ENCODE data around the gene SEMA3F.

Gene SEMA3F

GRCh38 chr3:50132421-50133282, 22.5 kb upstream of the SEMA3F start:
- no peak for DNase-seq

- DNase-seq, result no peak
These were observed 21.9 kb upstream of the SEMA3F start for GRCh38 chr3:50133283-50133615.

DNA sequence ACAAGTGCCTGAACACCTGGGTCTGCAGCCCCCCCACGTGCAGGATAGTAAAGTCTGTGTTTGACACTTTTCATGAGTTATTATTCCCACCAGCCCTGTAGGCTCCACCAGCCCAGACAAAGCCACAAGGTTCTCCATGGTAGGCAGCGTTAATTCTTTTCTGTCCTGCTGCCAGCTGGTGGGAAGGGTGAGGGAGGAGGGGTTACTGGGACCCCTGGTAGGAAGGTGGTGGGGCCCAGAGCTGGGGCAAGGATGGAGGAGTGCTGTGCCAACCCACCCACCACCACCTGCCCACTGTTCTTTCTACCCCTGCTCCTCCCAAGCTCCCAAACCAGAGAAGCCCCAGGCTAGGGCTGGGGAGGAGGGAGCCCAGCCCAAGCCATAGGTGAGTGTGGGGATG, 20.8 kb upstream of the SEMA3F start:
- no peak for DNase-seq

- DNase-seq, result no peak
These were observed 19.2 kb upstream of the SEMA3F start for GRCh38 chr3:50135964-50136363.

GRCh38 chr3:50136714-50137405, 18.3 kb upstream of the SEMA3F start:
- no peak for DNase-seq

DNA sequence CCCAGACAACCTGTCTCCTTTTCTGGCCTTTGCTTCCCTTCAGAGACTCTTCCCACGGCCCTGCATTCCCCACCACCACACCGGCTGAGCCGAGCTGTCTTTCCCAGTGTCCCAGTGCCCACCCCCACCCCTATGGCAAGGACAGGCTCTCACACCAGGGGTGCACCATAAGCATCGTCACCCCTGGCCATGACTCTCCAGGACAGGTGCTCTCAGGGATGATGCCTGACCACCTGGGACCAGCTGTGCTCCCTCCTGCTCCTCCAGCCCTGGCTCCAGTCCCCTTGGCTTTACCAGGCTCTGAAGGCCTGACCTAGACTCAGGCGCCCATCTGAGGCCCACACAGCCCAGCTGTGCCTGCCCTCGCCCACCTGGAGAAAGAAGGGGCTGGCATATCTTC, 17.6 kb upstream of the SEMA3F start:
- DNase-seq, result no peak

DNA sequence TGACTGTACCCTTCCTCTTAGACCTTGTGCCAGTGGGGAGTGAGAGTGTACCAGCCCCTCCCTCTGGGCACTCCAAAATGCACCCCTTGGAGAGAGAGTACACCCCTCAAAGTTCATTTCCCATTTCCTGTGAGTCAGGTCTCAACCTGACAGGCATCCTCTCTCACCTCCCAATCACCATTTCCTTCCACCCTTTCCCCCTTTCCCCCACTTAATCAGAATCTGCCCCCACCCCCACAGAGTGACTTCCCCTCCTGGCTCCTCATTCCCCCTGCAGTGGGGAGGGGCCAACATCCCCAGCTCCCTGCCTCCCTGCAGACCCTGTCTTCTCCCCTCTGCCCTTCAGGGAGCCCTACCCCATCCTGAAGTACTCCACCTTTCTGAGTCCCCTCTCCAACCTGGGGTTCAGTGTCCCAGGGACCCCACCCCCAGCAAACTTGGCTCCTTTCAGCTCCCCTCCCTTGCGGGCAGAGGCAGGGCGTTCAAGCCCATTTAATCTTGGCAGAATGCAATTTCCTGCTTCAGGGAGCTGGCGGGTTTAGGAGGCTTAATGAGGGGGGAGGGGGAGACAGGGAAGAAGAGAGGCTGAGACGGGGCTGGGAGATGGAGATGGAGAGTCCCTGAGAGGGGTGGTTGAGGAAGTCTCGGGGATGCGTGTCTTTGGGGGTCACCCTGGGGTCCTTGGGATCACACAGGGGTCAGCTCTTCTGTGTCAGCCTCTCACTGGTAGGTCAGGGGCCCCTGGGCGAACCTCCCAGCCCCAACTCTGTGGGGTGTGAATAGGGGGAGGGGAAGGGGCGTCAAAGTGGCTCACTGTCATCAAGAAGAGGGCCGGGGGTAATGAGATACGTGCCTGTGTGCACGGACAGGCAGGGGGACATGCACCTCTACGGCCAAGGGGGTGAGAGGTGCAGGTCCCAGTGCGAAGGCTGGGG, 16.6 kb upstream of the SEMA3F start:
- no peak for DNase-seq

- no peak for DNase-seq
These were observed 15.8 kb upstream of the SEMA3F start for GRCh38 chr3:50139308-50139707.

GRCh38 chr3:50139718-50140423, 15.3 kb upstream of the SEMA3F start:
- no peak for DNase-seq

DNA sequence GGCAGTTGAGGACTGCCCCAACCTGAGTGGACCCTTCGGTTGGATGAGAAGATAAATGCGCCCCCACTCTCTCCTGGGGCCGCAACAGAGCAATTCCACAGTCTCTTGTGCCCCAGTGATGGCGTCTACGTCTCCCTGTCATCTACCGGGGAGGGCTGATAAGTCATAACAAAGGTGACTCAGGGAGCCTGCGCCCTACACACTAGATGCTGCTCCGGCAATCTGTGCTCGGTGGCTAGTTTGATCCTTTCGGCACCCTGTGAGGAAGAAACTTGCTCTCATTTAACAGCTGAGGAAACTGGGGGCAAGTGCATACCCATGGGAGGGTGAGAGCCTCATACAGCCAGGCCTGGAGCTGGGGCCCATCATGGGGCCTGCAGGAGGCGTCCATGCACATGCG, 14.1 kb upstream of the SEMA3F start:
- no peak for DNase-seq

GRCh38 chr3:50146316-50146901, 8.7 kb upstream of the SEMA3F start:
- DNase-seq, result peak; percentile 18

GRCh38 chr3:50147016-50147415, 8.1 kb upstream of the SEMA3F start:
- DNase-seq, result no peak

GRCh38 chr3:50147447-50147846, 7.7 kb upstream of the SEMA3F start:
- DNase-seq, result no peak

DNA sequence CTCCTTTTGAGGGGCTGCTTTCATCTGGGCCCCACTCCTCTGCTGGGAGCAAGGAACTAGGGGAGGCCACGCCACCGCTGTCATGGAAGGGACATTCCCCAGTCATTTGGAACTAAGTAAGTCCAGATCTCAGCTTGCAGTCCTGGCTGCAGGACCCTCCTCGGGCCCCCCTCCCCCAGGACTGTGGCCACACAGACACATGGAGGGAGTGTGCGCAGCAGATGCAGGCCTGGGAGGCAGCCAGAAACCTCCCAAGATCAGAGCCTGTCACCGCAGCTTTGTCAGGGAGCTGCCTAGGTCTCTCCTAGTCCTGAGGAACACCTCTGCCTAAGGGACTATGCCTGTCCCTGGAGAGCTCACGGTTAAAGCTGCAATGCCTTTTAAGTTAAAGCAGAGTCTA, 7.3 kb upstream of the SEMA3F start:
- DNase-seq, result no peak

- DNase-seq, result no peak
These were observed 4.7 kb upstream of the SEMA3F start for GRCh38 chr3:50150404-50150750.

DNA sequence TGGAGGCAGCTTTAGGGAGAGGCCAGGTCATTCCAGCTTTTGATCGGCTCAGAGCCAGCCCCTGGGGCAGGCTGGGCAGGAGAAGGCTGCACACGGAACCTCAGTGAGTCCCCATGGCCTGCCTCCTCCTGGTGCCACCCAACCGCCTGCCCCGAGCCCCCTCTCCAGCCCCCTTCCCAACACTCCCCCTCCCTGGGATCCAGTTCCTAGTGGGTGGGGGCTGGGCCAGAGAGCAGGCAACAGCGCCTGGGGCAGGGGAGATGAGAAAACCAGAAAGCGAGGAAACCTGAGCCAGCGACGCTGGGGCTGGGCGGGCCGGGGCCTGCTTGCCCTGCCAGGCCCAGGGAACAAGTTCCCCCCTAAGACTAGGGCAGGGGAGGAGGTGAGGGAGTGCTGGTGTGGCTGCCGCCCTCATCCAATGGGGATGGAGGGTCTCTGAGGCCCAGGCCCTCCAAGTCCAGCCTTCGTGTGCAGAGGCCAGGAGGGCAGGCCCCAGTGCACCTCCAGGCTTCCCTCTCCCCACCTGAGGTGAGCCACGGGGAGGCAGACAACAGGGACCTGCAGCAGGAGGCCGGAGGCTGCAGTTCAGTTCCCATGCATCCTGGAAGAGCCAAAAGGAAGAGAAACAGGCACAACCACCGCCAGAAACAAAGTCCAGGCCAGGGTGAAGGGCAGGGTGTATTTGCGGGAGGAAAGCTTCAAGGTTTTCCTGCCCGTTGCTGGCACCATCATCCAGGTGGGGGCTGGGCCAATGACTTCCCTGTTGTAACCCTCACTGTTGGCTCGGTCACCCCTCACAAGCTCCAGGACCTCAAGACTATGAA, 4.0 kb upstream of the SEMA3F start:
- DNase-seq, result no peak

DNA sequence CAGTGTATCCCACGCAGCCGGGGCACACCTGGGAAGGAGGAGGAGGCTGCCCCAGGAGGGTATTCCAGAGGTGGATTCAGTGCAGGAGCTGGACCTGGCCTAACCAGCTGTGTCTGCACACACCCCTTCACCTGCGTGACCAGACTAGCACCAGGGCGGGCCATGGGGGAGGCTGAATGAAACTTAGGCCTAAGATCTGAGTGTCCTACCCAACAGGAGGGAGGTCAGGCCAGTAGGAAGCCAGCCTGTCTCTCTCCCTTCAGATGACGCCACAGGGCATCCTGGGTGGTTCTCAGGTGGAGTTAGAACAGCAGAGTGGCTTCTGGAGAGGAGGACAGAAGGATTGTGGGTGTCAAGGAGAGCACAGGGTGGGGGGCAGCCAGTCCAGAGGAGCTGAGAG, 3.4 kb upstream of the SEMA3F start:
- DNase-seq, result no peak

DNA sequence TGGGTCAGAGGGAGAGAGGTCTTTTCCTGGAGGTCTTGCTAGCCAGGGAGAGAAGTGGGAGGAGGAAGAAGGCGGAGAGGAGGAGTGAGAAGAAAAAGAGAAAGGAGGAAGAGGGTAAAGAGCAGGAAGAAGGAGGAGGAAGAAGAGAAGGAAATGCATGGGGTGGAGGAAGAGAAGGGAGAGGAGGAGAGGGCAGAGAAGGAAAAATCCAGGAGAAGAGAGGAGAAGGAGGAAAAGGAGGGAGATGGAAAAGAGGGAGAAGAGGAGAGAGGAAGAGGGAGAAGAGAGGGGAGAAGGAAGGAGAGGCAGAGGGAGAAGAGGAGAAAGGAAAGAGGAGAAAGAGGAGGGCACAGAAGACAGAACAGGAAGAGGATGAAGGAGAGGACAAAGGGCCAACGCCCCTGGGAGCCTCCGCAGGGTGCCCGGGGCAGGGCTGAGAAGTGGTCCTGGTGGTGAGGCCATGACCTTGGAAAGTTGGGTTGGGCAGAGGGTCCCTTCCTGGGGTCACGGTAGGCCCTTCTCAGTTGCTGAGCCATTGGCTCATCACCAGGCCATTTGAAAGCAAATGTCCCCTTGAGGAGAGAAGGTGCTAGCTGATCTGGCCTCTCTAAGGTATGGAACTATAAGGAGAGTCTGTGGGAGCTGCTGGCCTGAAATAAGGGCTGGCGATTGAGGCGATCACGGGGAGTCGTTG, 1.2 kb upstream of the SEMA3F start:
- DNase-seq, result no peak

GRCh38 chr3:50154476-50154839, 666 bp upstream of the SEMA3F start:
- no peak for DNase-seq

- DNase-seq, result no peak
These were observed 361 bp downstream of the SEMA3F start for GRCh38 chr3:50155491-50155878.

DNA sequence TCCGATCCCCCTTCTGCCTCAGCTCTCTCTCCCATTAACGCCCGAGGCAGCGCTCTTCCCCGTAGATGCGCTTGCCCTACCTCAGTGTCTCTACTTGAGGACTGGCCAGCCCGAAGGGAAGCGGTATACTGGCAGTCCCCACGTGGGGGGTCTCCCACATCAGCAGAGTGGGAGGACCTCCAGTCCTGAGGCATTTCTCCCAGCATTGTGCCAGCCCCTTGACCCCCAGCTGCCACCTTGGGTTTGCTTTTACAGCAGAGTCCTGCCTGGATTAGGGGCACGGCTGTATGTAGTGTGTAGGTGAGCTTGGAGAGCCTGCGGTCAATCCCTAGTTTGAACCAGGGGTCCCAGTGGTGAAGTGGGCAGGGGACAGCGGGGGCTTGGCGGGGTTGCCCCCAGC, 767 bp downstream of the SEMA3F start:
- no peak for DNase-seq
